ENCODE results near the gene LZTR1. TPM values are rescaled to one million over a fixed set of nuclear protein-coding genes. Genes with fewer than 3 reads are reported as not detected.

The LZTR1 gene
- total RNA-seq, 1 experiment from 2014 or later: 23.4 TPM

DNA sequence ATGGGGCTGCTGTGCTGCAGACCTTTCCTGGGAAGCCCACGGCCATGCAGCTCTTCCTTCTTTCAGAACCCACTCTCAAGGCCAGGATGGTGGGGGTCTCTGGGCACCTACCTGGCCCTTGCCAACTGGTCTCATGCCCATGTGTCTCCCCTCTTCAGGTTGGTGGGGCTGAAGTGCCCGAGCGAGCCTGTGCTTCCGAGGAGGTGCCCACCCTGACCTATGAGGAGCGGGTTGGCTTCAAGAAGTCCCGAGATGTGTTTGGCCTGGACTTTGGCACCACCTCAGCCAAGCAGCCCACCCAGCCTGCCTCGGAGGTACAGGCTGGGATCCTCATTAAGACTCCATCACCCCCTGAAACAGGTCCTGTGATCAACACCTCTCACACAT, 10.0 kb downstream of the LZTR1 start:
- Histone ChIP-seq H3K27ac (no peak overlapping the region), H4K20me1 (ENCODE audit: insufficient read depth) (no peaks in the 10 kb centered on the region), H2AFZ (no peak overlapping the region), H3K9me2 (ENCODE audit: insufficient read depth) (no peaks in the 10 kb centered on the region), H3F3A (ENCODE audit: insufficient read depth, low read depth) (no peaks in the 10 kb centered on the region), H3K79me2 (ENCODE audit: low read depth) (no peaks in the 10 kb centered on the region), H3K36me3 (ENCODE audit: low read depth) (no peaks in the 10 kb centered on the region), H3K4me2 (no peak overlapping the region), H3K4me3 (no peak overlapping the region), H3K9me3 (ENCODE audit: insufficient read depth, low read depth) (no peaks in the 10 kb centered on the region), H3K4me1 (replicated peaks; ENCODE audit: insufficient read depth) (no peaks in the 10 kb centered on the region), H3K27me3 (ENCODE audit: insufficient read depth, low read depth) (no peaks in the 10 kb centered on the region)
- DNase-seq: no peak
- POLR2A ChIA-PET (ENCODE audit: unreplicated experiment): no interaction called here
- no TSS peak for BruUV-seq (replicated peaks)
- CTCF ChIA-PET: no interaction called here
- TF ChIP-seq, protein P1, sequence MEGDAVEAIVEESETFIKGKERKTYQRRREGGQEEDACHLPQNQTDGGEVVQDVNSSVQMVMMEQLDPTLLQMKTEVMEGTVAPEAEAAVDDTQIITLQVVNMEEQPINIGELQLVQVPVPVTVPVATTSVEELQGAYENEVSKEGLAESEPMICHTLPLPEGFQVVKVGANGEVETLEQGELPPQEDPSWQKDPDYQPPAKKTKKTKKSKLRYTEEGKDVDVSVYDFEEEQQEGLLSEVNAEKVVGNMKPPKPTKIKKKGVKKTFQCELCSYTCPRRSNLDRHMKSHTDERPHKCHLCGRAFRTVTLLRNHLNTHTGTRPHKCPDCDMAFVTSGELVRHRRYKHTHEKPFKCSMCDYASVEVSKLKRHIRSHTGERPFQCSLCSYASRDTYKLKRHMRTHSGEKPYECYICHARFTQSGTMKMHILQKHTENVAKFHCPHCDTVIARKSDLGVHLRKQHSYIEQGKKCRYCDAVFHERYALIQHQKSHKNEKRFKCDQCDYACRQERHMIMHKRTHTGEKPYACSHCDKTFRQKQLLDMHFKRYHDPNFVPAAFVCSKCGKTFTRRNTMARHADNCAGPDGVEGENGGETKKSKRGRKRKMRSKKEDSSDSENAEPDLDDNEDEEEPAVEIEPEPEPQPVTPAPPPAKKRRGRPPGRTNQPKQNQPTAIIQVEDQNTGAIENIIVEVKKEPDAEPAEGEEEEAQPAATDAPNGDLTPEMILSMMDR (conservative IDR thresholded peaks at IDR 0.05): no peak
- TF ChIP-seq EZH2 (IDR thresholded peaks at IDR 0.05; ENCODE audit: low read depth): no peak
- intact Hi-C loops (cut with micrococcal nuclease; ENCODE audit: unreplicated experiment): no loop called here

DNA sequence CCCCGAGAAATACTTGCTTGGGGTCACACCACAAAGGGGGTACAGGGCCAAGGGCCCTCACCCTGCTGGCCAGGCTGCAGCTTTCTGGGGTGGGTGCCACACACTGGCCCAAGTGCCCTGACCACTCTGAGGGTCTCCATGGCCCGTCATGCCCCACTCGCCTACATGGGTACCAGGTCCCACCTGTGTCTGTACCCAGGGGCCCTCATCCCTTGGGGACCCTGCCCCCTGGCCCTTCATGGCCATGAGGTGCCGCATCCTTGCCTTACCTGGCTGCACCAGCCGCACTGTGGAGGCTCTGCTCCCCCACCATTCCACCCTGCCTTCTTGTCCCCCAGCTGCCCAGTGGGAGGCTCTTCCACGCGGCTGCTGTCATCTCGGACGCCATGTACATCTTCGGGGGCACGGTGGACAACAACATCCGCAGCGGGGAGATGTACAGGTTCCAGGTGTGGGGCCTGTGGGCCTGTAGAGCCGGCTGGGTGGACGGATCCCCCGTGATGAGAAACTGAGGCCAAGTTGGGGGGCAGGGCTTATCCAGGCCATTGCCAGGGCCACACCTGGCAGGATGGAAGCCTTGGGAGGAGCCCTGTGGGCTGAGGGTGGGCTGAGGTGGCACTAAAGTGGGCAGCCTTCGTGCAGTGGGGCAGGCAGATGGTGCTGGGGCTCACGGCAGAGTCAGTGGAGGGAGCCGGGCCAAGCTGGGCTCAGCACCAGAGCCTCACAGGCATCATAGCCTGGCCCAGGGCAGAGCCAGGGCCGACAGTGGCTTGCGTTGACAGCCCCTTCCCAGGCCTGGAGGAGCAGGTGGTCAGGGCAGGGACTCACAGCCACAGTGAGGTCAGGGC, 10.6 kb downstream of the LZTR1 start:
- no peak for DNase-seq
- Histone ChIP-seq H3K9me3 (ENCODE audit: insufficient read depth, low read depth) (no peaks in the 10 kb centered on the region), H3K27me3 (ENCODE audit: insufficient read depth, low read depth) (no peaks in the 10 kb centered on the region), H3K4me2 (no peak overlapping the region), H3K9me2 (ENCODE audit: insufficient read depth) (no peaks in the 10 kb centered on the region), H3K4me3 (no peak overlapping the region), H3F3A (ENCODE audit: insufficient read depth, low read depth) (no peaks in the 10 kb centered on the region), H3K27ac (no peak overlapping the region), H3K4me1 (replicated peaks; ENCODE audit: insufficient read depth) (no peaks in the 10 kb centered on the region), H3K36me3 (ENCODE audit: low read depth) (no peaks in the 10 kb centered on the region), H2AFZ (no peak overlapping the region), H3K79me2 (ENCODE audit: low read depth) (no peaks in the 10 kb centered on the region), H4K20me1 (ENCODE audit: insufficient read depth) (no peaks in the 10 kb centered on the region)
- intact Hi-C loops (cut with micrococcal nuclease; ENCODE audit: unreplicated experiment): no loop called here
- ChIA-PET POLR2A (ENCODE audit: unreplicated experiment) (no interaction called here), CTCF (no interaction called here)
- BruUV-seq (replicated peaks): no TSS peak
- TF ChIP-seq, protein P1 (conservative IDR thresholded peaks at IDR 0.05): no peak
- no peak for TF ChIP-seq EZH2 (IDR thresholded peaks at IDR 0.05; ENCODE audit: low read depth)

DNA sequence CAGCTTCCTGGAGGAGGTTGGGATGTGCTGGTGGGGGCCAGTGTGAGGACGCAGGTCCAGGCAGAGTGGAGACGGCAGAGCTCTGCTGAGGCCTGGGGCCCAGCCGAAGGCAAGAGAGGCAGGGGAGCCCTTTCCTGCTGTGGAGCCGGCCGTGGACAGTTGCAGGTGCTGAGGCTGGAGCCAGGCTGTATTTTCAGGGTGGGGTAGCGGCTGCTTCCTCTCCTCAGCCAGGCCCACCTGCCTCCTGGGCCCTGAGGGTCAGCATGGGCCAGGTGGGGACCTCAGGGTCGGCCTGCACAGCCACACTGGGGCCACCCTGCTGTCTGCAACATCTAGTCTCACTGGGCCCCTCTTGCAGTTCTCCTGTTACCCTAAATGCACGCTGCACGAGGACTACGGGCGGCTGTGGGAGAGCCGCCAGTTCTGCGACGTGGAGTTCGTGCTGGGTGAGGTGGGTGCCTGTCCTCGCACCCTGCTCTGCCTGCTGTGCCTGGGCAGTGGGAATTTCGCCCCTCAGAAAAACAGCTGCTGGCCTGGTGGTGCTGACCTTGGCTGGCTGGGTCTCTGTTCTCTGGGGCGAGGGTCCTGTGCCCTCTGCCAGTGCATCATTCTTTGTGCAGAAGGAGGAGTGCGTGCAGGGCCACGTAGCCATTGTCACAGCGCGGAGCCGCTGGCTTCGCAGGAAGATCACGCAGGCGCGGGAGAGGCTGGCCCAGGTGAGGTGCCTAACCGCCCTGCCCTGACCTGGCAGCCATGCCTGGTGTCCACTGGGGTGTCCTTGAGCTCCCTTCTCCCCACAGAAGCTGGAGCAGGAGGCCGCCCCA, 11.4 kb downstream of the LZTR1 start:
- DNase-seq: no peak
- Histone ChIP-seq H4K20me1 (ENCODE audit: insufficient read depth) (no peaks in the 10 kb centered on the region), H3K4me3 (no peak overlapping the region), H3K4me1 (replicated peaks; ENCODE audit: insufficient read depth) (no peaks in the 10 kb centered on the region), H3K27ac (no peak overlapping the region), H3K4me2 (no peak overlapping the region), H3K79me2 (ENCODE audit: low read depth) (no peaks in the 10 kb centered on the region), H3K9me3 (ENCODE audit: insufficient read depth, low read depth) (no peaks in the 10 kb centered on the region), H2AFZ (no peak overlapping the region), H3K27me3 (ENCODE audit: insufficient read depth, low read depth) (no peaks in the 10 kb centered on the region), H3F3A (ENCODE audit: insufficient read depth, low read depth) (no peaks in the 10 kb centered on the region), H3K36me3 (ENCODE audit: low read depth) (no peaks in the 10 kb centered on the region), H3K9me2 (ENCODE audit: insufficient read depth) (no peaks in the 10 kb centered on the region)
- POLR2A ChIA-PET (ENCODE audit: unreplicated experiment): no interaction called here
- TF ChIP-seq EZH2 (IDR thresholded peaks at IDR 0.05; ENCODE audit: low read depth): no peak
- TF ChIP-seq, protein P1 (conservative IDR thresholded peaks at IDR 0.05): no peak
- CTCF ChIA-PET: no interaction called here
- intact Hi-C loops (cut with micrococcal nuclease; ENCODE audit: unreplicated experiment): no loop called here
- BruUV-seq (replicated peaks): no TSS peak

Measured in PC-9 (cell line).